Testis (tissue), 3 donors: Measurements from ENCODE around the gene PAXIP1. TPM values are rescaled to one million over a fixed set of nuclear protein-coding genes. Genes with fewer than 3 reads are reported as not detected.

ENCODE experiments used
- DNase-seq: peaks from one replicate; pipeline ENCODE4 v3.0.0-alpha.2; 2019
- H3K27ac ChIP-seq, 2 donors: fragments of 200-600 bp; sonication (generic); one replicate each; pipeline ENCODE4 v1.5.1; 2019
- H3K27me3 ChIP-seq: fragments of 200-600 bp; sonication (generic); one replicate; pipeline ENCODE4 v1.5.1; 2019
- H3K36me3 ChIP-seq: fragments of 200-600 bp; sonication (generic); one replicate; pipeline ENCODE4 v1.5.1; 2017; ENCODE audit warnings: low read depth; ENCODE audit errors: missing control alignments
- H3K4me1 ChIP-seq: fragments of 200-600 bp; sonication (generic); one replicate; pipeline ENCODE4 v1.5.1; 2019
- H3K4me3 ChIP-seq, 2 donors: fragments of 200-600 bp; sonication (generic); one replicate each; pipeline ENCODE4 v1.5.1; 2017 to 2019
- H3K9me3 ChIP-seq: fragments of 200-600 bp; sonication (generic); one replicate; pipeline ENCODE4 v1.5.1; 2017
- POLR2A ChIP-seq: fragments of 450-650 bp; IDR thresholded peaks from one replicate; pipeline ENCODE4 v1.6.1; 2017; ENCODE audit warnings: antibody characterized with exemption, mild to moderate bottlenecking, moderate library complexity
- WGBS, 2 donors: methylation state at CpG; one replicate each; pipeline ENCODE4 v1.1.5; 2018; 5-methylcytosine and 5-hydroxymethylcytosine counted together
- intact Hi-C: fragments of 100-400 bp; cut with DNase I; formaldehyde crosslinking; loops from one replicate; pipeline ENCODE4 v1.15.1; 2023; ENCODE audit warnings: low total_unique reads
- polyA plus RNA-seq: library from polyadenylated mRNA; stranded (reverse); fragments of 350-450 nt; fragmentation: Illumina TruSeq; extraction: RNeasy Lipid Tissue Mini Kit (QIAGEN cat#74804); gene quantifications from one replicate; pipeline ENCODE4 v1.2.3, GENCODE V29; 2014; ENCODE audit warnings: low read depth, low replicate concordance; ENCODE audit not compliant: insufficient read depth
- total RNA-seq, 2 donors: library from RNA; depleted of rRNA; stranded (reverse); fragments of >200 nt; gene quantifications; one replicate each; pipeline ENCODE4 v1.2.3, GENCODE V29; 2016
- TF ChIP-seq, protein P1 (sequence below), 3 experiments: fragments of 450-650 bp in 2 of 3; fragments of 200-600 bp in 1 of 3; sonication (generic) in 1 of 3; IDR thresholded peaks; one replicate each; pipeline ENCODE4 v1.5.1; 2016 to 2019; ENCODE audit warnings: antibody characterized with exemption in 3 of 3, mild to moderate bottlenecking in 2 of 3, moderate library complexity in 1 of 3

The PAXIP1 gene
- total and polyA plus RNA-seq, 3 donors from 2014 or later, result 24.2 to 39.4 (median 37.2) TPM

GRCh38 chr7:155032978-155033377, 30.1 kb upstream of the PAXIP1 start:
- Histone ChIP-seq H3K9me3 (no peaks in the 10 kb centered on the region), H3K4me3 (no peak overlapping the region), H3K27me3 (no peaks in the 10 kb centered on the region), H3K4me1 (no peaks in the 10 kb centered on the region), H3K36me3 (no peaks in the 10 kb centered on the region), H3K27ac (no peak overlapping the region)
- WGBS, 2 donors, result 80 to 81% methylated on average over 6 of the region's 6 CpGs
- intact Hi-C loops, result no loop called here
- DNase-seq, result no peak
- TF ChIP-seq, protein P1, sequence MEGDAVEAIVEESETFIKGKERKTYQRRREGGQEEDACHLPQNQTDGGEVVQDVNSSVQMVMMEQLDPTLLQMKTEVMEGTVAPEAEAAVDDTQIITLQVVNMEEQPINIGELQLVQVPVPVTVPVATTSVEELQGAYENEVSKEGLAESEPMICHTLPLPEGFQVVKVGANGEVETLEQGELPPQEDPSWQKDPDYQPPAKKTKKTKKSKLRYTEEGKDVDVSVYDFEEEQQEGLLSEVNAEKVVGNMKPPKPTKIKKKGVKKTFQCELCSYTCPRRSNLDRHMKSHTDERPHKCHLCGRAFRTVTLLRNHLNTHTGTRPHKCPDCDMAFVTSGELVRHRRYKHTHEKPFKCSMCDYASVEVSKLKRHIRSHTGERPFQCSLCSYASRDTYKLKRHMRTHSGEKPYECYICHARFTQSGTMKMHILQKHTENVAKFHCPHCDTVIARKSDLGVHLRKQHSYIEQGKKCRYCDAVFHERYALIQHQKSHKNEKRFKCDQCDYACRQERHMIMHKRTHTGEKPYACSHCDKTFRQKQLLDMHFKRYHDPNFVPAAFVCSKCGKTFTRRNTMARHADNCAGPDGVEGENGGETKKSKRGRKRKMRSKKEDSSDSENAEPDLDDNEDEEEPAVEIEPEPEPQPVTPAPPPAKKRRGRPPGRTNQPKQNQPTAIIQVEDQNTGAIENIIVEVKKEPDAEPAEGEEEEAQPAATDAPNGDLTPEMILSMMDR (IDR thresholded peaks at IDR 0.05), result no peak
- TF ChIP-seq POLR2A, result no peak

DNA sequence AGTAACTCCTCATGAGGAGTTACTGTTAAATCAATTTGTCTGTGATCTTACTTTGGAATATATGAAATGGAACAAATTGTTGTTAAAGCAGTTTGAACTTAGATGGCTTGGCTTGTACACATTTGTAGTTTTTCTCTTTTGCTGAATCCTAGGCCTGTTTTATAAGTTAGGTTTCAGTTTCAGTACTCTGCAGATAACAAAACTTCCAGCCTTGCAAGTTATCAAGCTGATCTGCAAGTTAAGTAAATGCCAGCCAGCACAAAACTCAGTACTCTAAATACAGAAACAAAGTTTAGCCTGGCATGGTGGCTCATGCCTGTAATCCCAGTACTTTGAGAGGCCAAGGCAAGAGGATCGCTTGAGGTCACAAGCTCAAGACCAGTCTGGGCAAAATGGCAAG, 25.0 kb upstream of the PAXIP1 start:
- Histone ChIP-seq H3K9me3 (no peaks in the 10 kb centered on the region), H3K36me3 (no peaks in the 10 kb centered on the region), H3K27me3 (no peaks in the 10 kb centered on the region), H3K4me3 (no peak overlapping the region), H3K27ac (no peak overlapping the region), H3K4me1 (no peaks in the 10 kb centered on the region)
- intact Hi-C loops, result no loop called here
- no peak for DNase-seq
- TF ChIP-seq, protein P1 (IDR thresholded peaks at IDR 0.05), result no peak
- no peak for TF ChIP-seq POLR2A
- WGBS, 2 donors, result 90 to 100% methylated on average over 1 of the region's 1 CpG

DNA sequence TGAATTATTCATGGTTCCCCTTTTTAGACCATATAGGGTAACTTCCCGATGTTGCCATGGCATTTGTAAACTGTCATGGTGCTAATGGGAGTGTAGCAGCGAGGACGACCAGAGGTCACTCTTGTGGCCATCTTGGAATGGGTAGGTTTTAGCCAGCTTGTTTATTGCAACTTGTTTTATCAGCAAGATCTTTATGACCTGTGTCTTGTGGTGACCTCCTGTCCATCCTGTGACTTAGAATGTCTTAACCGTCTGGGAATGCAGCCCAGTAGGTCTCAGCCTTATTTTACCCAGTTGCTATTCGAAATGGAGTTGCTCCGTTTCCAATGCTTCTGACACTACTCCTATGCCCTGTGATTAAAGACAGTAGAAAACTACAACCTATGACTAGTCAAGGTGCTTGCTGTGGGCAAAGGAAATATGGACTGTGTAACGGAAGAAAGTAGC, 18.8 kb upstream of the PAXIP1 start:
- Histone ChIP-seq H3K4me1 (no peaks in the 10 kb centered on the region), H3K4me3 (no peak overlapping the region), H3K27ac (no peak overlapping the region), H3K9me3 (no peaks in the 10 kb centered on the region), H3K27me3 (no peaks in the 10 kb centered on the region), H3K36me3 (no peaks in the 10 kb centered on the region)
- TF ChIP-seq, protein P1 (IDR thresholded peaks at IDR 0.05), result no peak
- no peak for TF ChIP-seq POLR2A
- DNase-seq, result no peak
- intact Hi-C loops, result no loop called here
- 56 to 63% methylated on average over 7 of the region's 7 CpGs for WGBS, 2 donors

- Histone ChIP-seq H3K36me3 (no peaks in the 10 kb centered on the region), H3K4me1 (no peaks in the 10 kb centered on the region), H3K27ac (no peak overlapping the region), H3K9me3 (no peaks in the 10 kb centered on the region), H3K4me3 (no peak overlapping the region), H3K27me3 (no peaks in the 10 kb centered on the region)
- intact Hi-C loops, result no loop called here
- WGBS, 2 donors, result 50 to 74% methylated on average over 5 of the region's 5 CpGs
- TF ChIP-seq, protein P1 (IDR thresholded peaks at IDR 0.05), result no peak
- no peak for TF ChIP-seq POLR2A
- DNase-seq, result no peak
Measured at GRCh38 chr7:155020996-155021395, 18.1 kb upstream of the PAXIP1 start.

DNA sequence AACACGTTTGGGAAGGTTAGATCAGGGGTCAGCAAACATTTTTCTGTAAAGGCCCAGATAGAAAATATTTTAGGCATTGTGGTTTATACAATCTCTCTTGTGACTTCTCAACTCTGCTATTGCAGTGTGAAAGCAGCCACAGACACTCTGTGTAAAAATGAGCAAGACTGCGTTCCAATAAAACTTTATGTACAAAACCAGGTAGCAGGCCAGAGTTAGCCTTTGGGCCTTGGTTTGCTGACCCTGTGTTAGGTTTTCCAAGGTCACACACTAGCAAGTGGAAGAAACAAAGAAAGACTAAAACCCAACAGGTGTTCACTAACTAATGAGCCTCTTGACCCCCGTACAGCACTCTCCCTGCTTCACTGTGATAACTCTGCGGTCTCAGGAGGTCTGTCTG, 14.9 kb upstream of the PAXIP1 start:
- Histone ChIP-seq H3K36me3 (no peaks in the 10 kb centered on the region), H3K4me3 (no peak overlapping the region), H3K4me1 (no peaks in the 10 kb centered on the region), H3K27me3 (no peaks in the 10 kb centered on the region), H3K9me3 (no peaks in the 10 kb centered on the region), H3K27ac (no peak overlapping the region)
- TF ChIP-seq, protein P1 (IDR thresholded peaks at IDR 0.05), result no peak
- TF ChIP-seq POLR2A, result no peak
- no peak for DNase-seq
- WGBS, 2 donors, result 79 to 80% methylated on average over 4 of the region's 4 CpGs
- intact Hi-C loops, result no loop called here
